Lung (tissue), 12 donors: Measurements from ENCODE around the gene TMEM37. TPM values are rescaled to one million over a fixed set of nuclear protein-coding genes. Genes with fewer than 3 reads are reported as not detected.

Experiments
- ATAC-seq: fragments of 200-7000 bp; cut with Tn5 transposase; one replicate; pipeline ENCODE4 v1.9.1; 2020; ENCODE audit warnings: moderate number of reproducible peaks; ENCODE audit not compliant: insufficient read depth, low FRiP score
- DNase-seq, 3 donors: peaks; one replicate each; pipeline ENCODE4 v3.0.0-alpha.2; 2013 to 2017
- H3K27ac ChIP-seq, 2 donors: one replicate each; pipeline ENCODE4 v1.5.1; 2013; ENCODE audit warnings: mild to moderate bottlenecking in 2 of 2, moderate library complexity in 2 of 2, control low read depth in 1 of 2, inconsistent platforms in 1 of 2, low read depth in 1 of 2, low read length in 1 of 2
- H3K27me3 ChIP-seq, 3 donors: one replicate each; pipeline ENCODE4 v1.5.1; 2013; ENCODE audit warnings: low read length in 2 of 3; ENCODE audit not compliant: control insufficient read depth in 3 of 3, insufficient read depth in 3 of 3
- H3K36me3 ChIP-seq, 4 donors: one replicate each; pipeline ENCODE4 v1.5.1; 2013; ENCODE audit warnings: low read length in 4 of 4, mild to moderate bottlenecking in 1 of 4, moderate library complexity in 1 of 4; ENCODE audit not compliant: control insufficient read depth in 4 of 4, insufficient read depth in 4 of 4
- H3K4me1 ChIP-seq, 5 donors: one replicate each; pipeline ENCODE4 v1.5.1; 2013; ENCODE audit warnings: low read length in 5 of 5, mild to moderate bottlenecking in 2 of 5, moderate library complexity in 1 of 5; ENCODE audit not compliant: control insufficient read depth in 5 of 5, insufficient read depth in 5 of 5
- H3K4me3 ChIP-seq: one replicate; pipeline ENCODE4 v1.5.1; 2013; ENCODE audit warnings: mild to moderate bottlenecking, control low read depth, moderate library complexity
- H3K9ac ChIP-seq, 2 donors: one replicate each; pipeline ENCODE4 v1.5.1; 2013; ENCODE audit warnings: low read length in 2 of 2, control low read depth in 1 of 2; ENCODE audit not compliant: insufficient read depth in 1 of 2
- H3K9me3 ChIP-seq, 4 donors: one replicate each; pipeline ENCODE4 v1.5.1; 2013; ENCODE audit warnings: low read length in 3 of 4, mild to moderate bottlenecking in 1 of 4, moderate library complexity in 1 of 4; ENCODE audit not compliant: control insufficient read depth in 4 of 4, insufficient read depth in 3 of 4
- whole genome bisulfite sequencing, 2 donors: extraction: QIAGEN DNeasy Blood & Tissue Kit; methylation state at CpG; one replicate each; pipeline ENCODE4 v1.1.7; 2013; 5-methylcytosine and 5-hydroxymethylcytosine counted together
- polyA plus RNA-seq, 2 donors: library from polyadenylated mRNA; stranded (reverse); fragments of 200-250 nt; gene quantifications; one replicate each; pipeline ENCODE4 v1.2.1, GENCODE V29; 2013
- total RNA-seq, 2 donors: library from RNA; depleted of rRNA in 1 of 2; stranded (reverse); fragments of >200 nt in 1 of 2; gene quantifications; one replicate each; pipeline ENCODE4 v1.2.1, GENCODE V29; 2014 to 2021
- TF ChIP-seq, protein P1 (sequence below): IDR thresholded peaks from 2 replicates; pipeline ENCODE4 v1.5.1; 2012; ENCODE audit warnings: mild to moderate bottlenecking; ENCODE audit errors: control extremely low read depth, extremely low read depth
- donor health status: control.
- donor health status: control.
- donor health status: Bipolar disorder and iron deficiency.
- donor health status: healthy.
- donor health status: DM: yes; HTN: yes; CAD: no.

The TMEM37 gene
- total and polyA plus RNA-seq, 4 donors: 9.9 to 14.3 (median 12.1) TPM

- no peak overlapping the region for H3K9ac ChIP-seq
- WGBS, 2 donors: 53 to 63% methylated on average over 9 of the region's 9 CpGs
- no peaks in the 10 kb centered on the region for H3K27me3 ChIP-seq
- H3K9me3 ChIP-seq: no peaks in the 10 kb centered on the region
- no peaks in the 10 kb centered on the region for H3K36me3 ChIP-seq
- no peak overlapping the region for H3K4me3 ChIP-seq
- H3K27ac ChIP-seq: no peak overlapping the region
- DNase-seq (no peak), ATAC-seq (no peak)
- H3K4me1 ChIP-seq: peaks cover 0 to 3% (median 0%) of the 10 kb centered on the region in 5 donors
- TF ChIP-seq, protein P1, sequence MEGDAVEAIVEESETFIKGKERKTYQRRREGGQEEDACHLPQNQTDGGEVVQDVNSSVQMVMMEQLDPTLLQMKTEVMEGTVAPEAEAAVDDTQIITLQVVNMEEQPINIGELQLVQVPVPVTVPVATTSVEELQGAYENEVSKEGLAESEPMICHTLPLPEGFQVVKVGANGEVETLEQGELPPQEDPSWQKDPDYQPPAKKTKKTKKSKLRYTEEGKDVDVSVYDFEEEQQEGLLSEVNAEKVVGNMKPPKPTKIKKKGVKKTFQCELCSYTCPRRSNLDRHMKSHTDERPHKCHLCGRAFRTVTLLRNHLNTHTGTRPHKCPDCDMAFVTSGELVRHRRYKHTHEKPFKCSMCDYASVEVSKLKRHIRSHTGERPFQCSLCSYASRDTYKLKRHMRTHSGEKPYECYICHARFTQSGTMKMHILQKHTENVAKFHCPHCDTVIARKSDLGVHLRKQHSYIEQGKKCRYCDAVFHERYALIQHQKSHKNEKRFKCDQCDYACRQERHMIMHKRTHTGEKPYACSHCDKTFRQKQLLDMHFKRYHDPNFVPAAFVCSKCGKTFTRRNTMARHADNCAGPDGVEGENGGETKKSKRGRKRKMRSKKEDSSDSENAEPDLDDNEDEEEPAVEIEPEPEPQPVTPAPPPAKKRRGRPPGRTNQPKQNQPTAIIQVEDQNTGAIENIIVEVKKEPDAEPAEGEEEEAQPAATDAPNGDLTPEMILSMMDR: no peak
Observed at GRCh38 chr2:119446037-119446436, 14.4 kb downstream of the TMEM37 start.

DNA sequence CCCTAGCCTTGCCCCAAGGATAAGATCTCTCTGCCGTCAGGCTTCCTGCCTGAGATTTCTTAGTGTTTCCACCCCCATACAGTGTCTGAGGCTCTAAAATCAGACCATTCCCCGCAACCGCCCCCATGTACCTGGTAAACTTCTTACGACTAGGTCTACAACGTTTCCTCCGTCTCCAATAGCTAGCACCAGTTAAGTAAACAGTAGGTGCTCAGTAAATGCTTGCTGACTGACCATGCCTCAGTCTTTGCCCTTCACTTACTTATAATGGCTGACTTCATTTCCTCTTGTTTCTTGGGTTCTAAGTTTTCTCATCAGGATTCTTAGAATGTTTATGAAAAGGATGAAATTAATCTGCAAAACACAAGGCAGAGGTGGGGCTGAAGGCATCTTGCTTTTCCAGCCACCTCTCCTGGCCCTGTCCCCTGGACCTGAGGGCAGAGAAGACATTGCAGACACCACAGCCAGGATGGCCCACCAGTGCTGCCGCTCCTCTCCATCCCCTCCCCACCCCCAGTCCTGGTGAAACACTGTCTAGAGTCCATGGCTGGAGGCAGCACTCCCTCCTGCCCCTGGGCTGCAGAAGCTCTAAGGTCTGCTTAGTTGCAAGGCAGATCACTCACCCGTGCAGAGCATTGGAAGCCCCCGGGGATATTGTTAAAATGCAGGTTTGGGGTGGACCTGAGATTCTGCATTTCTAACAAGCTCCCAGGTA is 16.9 kb downstream of the TMEM37 start:
- 88 to 90% methylated on average over 9 of the region's 9 CpGs for WGBS, 2 donors
- no peaks in the 10 kb centered on the region for H3K27me3 ChIP-seq
- TF ChIP-seq, protein P1: no peak
- no peak overlapping the region for H3K4me3 ChIP-seq
- H3K36me3 ChIP-seq: peaks cover 0 to 2% (median 0%) of the 10 kb centered on the region in 4 donors
- ATAC-seq (no peak), DNase-seq (no peak)
- H3K9me3 ChIP-seq: no peaks in the 10 kb centered on the region
- no peak overlapping the region for H3K27ac ChIP-seq
- H3K4me1 ChIP-seq: peaks cover 0 to 3% (median 0%) of the 10 kb centered on the region in 5 donors
- H3K9ac ChIP-seq: no peak overlapping the region

DNA sequence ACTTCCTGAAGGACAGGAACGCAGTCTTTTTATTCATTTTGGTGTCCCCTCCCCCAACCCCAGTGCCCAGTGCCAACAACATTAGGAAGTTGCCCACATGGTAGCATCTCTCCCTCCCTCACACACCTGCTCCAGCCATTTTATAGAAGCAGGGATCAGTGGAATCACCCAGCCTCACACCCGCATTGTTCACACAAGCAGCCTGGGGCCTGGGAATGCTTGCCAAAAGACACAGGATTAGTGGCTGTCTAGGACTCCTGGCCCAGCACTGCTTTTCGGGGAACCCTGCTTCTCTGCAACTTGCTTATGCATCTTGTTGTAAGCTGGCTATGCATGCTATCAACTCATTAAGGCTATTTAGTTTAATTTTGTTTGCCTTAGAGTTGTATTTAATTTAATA is 17.9 kb downstream of the TMEM37 start:
- Histone ChIP-seq H3K27ac (no peak overlapping the region), H3K9ac (no peak overlapping the region), H3K36me3 (peaks cover 0 to 2% (median 0%) of the 10 kb centered on the region in 4 donors), H3K9me3 (no peaks in the 10 kb centered on the region), H3K4me3 (no peak overlapping the region), H3K4me1 (peaks cover 0 to 3% (median 0%) of the 10 kb centered on the region in 5 donors), H3K27me3 (no peaks in the 10 kb centered on the region)
- ATAC-seq (no peak), DNase-seq (no peak)
- 76 to 85% methylated on average over 3 of the region's 3 CpGs for WGBS, 2 donors
- TF ChIP-seq, protein P1: no peak
